ENCODE data around the gene IGSF5.

Gene IGSF5

GRCh38 chr21:39807738-39808137 is 62.8 kb downstream of the IGSF5 start:
- no peak overlapping the region for H3K4me3 ChIP-seq

GRCh38 chr21:39809936-39810335 is 65.0 kb downstream of the IGSF5 start:
- Histone ChIP-seq H3K27ac (no peak overlapping the region), H3K4me3 (no peak overlapping the region)

More at GRCh38 chr21:39807738-39808137, 62.8 kb downstream of the IGSF5 start:
- H3K27ac ChIP-seq = no peak overlapping the region

- Histone ChIP-seq H3K4me3 (no peak overlapping the region), H3K27ac (no peak overlapping the region)
These were observed 68.0 kb downstream of the IGSF5 start for GRCh38 chr21:39812983-39813382.

- H3K4me3 ChIP-seq = no peak overlapping the region
- H3K27ac ChIP-seq = no peak overlapping the region
These were observed 73.6 kb downstream of the IGSF5 start for GRCh38 chr21:39818557-39818956.

GRCh38 chr21:39822042-39822441 is 77.1 kb downstream of the IGSF5 start:
- Histone ChIP-seq H3K4me3 (no peak overlapping the region), H3K27ac (no peak overlapping the region)

- H3K4me3 ChIP-seq = no peak overlapping the region
These were observed 80.3 kb downstream of the IGSF5 start for GRCh38 chr21:39825250-39825649.

GRCh38 chr21:39834543-39834942 is 89.6 kb downstream of the IGSF5 start:
- Histone ChIP-seq H3K27ac (no peak overlapping the region), H3K4me3 (no peak overlapping the region)

More at GRCh38 chr21:39825250-39825649, 80.3 kb downstream of the IGSF5 start:
- no peak overlapping the region for H3K27ac ChIP-seq

- H3K4me3 ChIP-seq = no peak overlapping the region
- no peak overlapping the region for H3K27ac ChIP-seq
These were observed 92.9 kb downstream of the IGSF5 start for GRCh38 chr21:39837861-39838359.

- Histone ChIP-seq H3K27ac (no peak overlapping the region), H3K4me3 (no peak overlapping the region)
These were observed 95.6 kb downstream of the IGSF5 start for GRCh38 chr21:39840373-39841097.

- no peak overlapping the region for H3K27ac ChIP-seq
- no peak overlapping the region for H3K4me3 ChIP-seq
These were observed 97.9 kb downstream of the IGSF5 start for GRCh38 chr21:39842741-39843459.

GRCh38 chr21:39843483-39843882 is 98.5 kb downstream of the IGSF5 start:
- H3K27ac ChIP-seq = no peak overlapping the region

GRCh38 chr21:39843916-39844315 is 98.9 kb downstream of the IGSF5 start:
- no peak overlapping the region for H3K27ac ChIP-seq
- H3K4me3 ChIP-seq = no peak overlapping the region

More at GRCh38 chr21:39843483-39843882, 98.5 kb downstream of the IGSF5 start:
- no peak overlapping the region for H3K4me3 ChIP-seq

GRCh38 chr21:39845571-39846130 is 100.7 kb downstream of the IGSF5 start:
- H3K4me3 ChIP-seq = no peak overlapping the region
- no peak overlapping the region for H3K27ac ChIP-seq

GRCh38 chr21:39847877-39848276 is 102.9 kb downstream of the IGSF5 start:
- Histone ChIP-seq H3K4me3 (no peak overlapping the region), H3K27ac (no peak overlapping the region)

- no peak overlapping the region for H3K4me3 ChIP-seq
- H3K27ac ChIP-seq = no peak overlapping the region
These were observed 104.2 kb downstream of the IGSF5 start for GRCh38 chr21:39849014-39849655.

GRCh38 chr21:39850333-39850732 is 105.3 kb downstream of the IGSF5 start:
- Histone ChIP-seq H3K27ac (no peak overlapping the region), H3K4me3 (no peak overlapping the region)

- no peak overlapping the region for H3K27ac ChIP-seq
- H3K4me3 ChIP-seq = no peak overlapping the region
These were observed 106.1 kb downstream of the IGSF5 start for GRCh38 chr21:39851002-39851618.
